ENCODE measurements around the gene GPATCH3. TPM values are rescaled to one million over a fixed set of nuclear protein-coding genes. Genes with fewer than 3 reads are reported as not detected.

Gene GPATCH3
- total and polyA plus RNA-seq, 2 donors (not counting 3 experiments of a cell fraction or from before 2014, with no cell fraction given) = 12.1 to 17.7 TPM

DNA sequence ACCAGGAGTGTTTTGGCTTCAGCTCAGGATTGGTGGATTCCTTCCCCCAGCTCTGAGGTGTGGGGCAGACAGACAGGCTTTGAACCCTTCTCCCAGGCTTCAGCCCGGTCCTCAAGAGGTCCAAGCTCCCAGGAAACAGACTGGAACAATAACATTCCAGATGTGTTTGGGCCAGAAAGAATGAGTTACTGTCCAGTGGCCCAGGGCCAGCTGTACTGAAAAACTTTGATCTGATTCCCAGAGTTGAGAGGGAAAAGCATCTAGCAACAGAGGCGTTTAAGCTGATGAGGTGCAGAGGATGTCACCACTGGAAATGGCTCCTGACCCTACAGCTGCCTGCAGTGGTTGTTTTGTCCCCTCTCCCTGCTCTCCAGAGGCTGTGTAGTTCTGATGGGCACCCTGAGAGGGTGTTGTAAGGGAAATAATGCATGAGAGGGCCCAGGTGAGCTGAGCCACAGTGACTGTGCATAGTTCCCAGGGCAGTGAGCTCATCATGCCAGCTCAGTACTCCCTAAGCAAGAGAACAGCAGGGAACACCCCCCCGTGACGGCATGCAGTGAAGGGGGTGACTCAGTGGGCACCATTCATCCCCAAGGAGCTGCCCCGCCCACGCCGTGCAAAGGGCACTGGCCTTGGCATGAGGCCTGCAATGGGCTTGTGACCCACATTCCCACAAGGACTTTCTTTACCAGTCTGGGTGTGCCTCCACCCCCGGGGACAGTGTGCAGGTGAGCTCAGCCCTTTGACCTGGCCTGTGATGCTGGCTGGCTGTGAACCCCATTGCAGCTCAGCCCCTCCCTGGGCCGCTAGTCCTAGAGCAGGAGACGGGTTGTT, 51.1 kb downstream of the GPATCH3 start:
- DNase-seq (ENCODE audit: low read depth, low spot score) = peak; percentile 61
- Histone ChIP-seq H4K20me1 (replicated peaks; ENCODE audit: control insufficient read depth, extremely low read depth, insufficient read depth, low read length) (no peaks in the 10 kb centered on the region), H3K9me3 (replicated peaks; ENCODE audit: control insufficient read depth, insufficient read depth, low read length) (no peaks in the 10 kb centered on the region), H3K79me2 (ENCODE audit: control insufficient read depth, insufficient read depth, low read length) (no peaks in the 10 kb centered on the region), H3K27me3 (ENCODE audit: control insufficient read depth in 2 of 2, insufficient read depth in 2 of 2, low read length in 2 of 2) (no peaks in the 10 kb centered on the region), H3K9ac (replicated peaks; ENCODE audit: extremely low read depth, insufficient read depth, low read length) (peak overlapping the region; percentile 21), H3K4me2 (ENCODE audit: insufficient read depth, low read length) (no peak overlapping the region), H2AFZ (ENCODE audit: low read depth, low read length) (no peak overlapping the region), H3K9me1 (replicated peaks; ENCODE audit: control insufficient read depth, extremely low read depth, insufficient read depth, low read length) (no peaks in the 10 kb centered on the region), H3K36me3 (ENCODE audit: control insufficient read depth in 2 of 2, extremely low read depth in 1 of 2, insufficient read depth in 2 of 2, low read length in 2 of 2) (peaks cover 12 to 30% of the 10 kb centered on the region in 2 experiments), H3K27ac (ENCODE audit: insufficient read depth, low read depth, low read length) (peak overlapping the region; percentile 75), H3K4me1 (ENCODE audit: control insufficient read depth, extremely low read depth, insufficient read depth, low read length) (peaks cover 9% of the 10 kb centered on the region), H3K4me3 (replicated peaks in 1 of 3; ENCODE audit: insufficient read depth in 1 of 3, low read depth in 1 of 3, low read length in 3 of 3) (no peak overlapping the region)
- dilution Hi-C loops (cut with MboI; ENCODE audit: extremely low pct_ligation_motif_present, low sequenced_read_pairs) = no loop called here
- FAIRE-seq = peak; percentile 40
- no TSS peak for BruUV-seq (replicated peaks)
- TF ChIP-seq, protein P1, sequence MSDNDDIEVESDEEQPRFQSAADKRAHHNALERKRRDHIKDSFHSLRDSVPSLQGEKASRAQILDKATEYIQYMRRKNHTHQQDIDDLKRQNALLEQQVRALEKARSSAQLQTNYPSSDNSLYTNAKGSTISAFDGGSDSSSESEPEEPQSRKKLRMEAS (IDR thresholded peaks at IDR 0.05; ENCODE audit: insufficient read depth, insufficient read length) = no peak
- TF ChIP-seq POLR2AphosphoS5 (IDR thresholded peaks at IDR 0.05; ENCODE audit: insufficient read depth, low read depth, low read length) (no peak), EZH2 (IDR thresholded peaks at IDR 0.05; ENCODE audit: borderline replicate concordance, low read depth, low read length, severe bottlenecking) (no peak), FOS (IDR thresholded peaks at IDR 0.05; ENCODE audit: borderline replicate concordance, insufficient read depth, low read length) (peak; percentile 58), JUN (IDR thresholded peaks at IDR 0.05; ENCODE audit: borderline replicate concordance, insufficient read depth, insufficient read length, low read depth) (peak; percentile 24), GATA2 (IDR thresholded peaks at IDR 0.05; ENCODE audit: insufficient read depth, insufficient read length, low read depth, low read length) (no peak), POLR2A (IDR thresholded peaks at IDR 0.05; ENCODE audit: low read depth, low read length) (no peak)
- intact Hi-C loops (cut with micrococcal nuclease) = no loop called here
- CTCF ChIA-PET = interaction anchor here (0.9 to 3.3 kb wide), 14 partner anchors 9 to 247 kb away, joined by 3 to 27 read pairs (median 7); partner anchors contain the start of gene ZDHHC18
- POLR2A ChIA-PET = interaction anchor here (0.8 to 1.5 kb wide), 2 partner anchors 16 to 21 kb away, joined by 4 read pairs; no protein-coding TSS in a partner anchor

Measured in endothelial cell of umbilical vein (primary cell).